GM10248 (cell line): Measurements from ENCODE around the gene GPANK1.

Experiments used
- CTCF ChIA-PET: fragments of 300-600 bp; sonication (Branson Sonifier 250); formaldehyde crosslinking; extraction: SDS; loops from one replicate; lab custom pipeline; 2021; ENCODE audit warnings: antibody characterized with exemption; lab: Yijun Ruan, JAX
- POLR2A ChIA-PET: fragments of 350-650 bp; sonication (Branson Sonifier 250); formaldehyde crosslinking; extraction: SDS; loops from one replicate; lab custom pipeline; 2020; ENCODE audit warnings: antibody characterized with exemption; lab: Yijun Ruan, JAX
- DNase-seq: peaks from one replicate; pipeline ENCODE4 v3.0.0; 2012; ENCODE audit errors: extremely low spot score
- TF ChIP-seq, protein P1 (sequence below): IDR thresholded peaks from 2 replicates; pipeline ENCODE4 v1.5.1; 2012; ENCODE audit warnings: mild to moderate bottlenecking, low read depth; ENCODE audit errors: extremely low read depth, missing control alignments, control extremely low read depth

The GPANK1 gene

DNA sequence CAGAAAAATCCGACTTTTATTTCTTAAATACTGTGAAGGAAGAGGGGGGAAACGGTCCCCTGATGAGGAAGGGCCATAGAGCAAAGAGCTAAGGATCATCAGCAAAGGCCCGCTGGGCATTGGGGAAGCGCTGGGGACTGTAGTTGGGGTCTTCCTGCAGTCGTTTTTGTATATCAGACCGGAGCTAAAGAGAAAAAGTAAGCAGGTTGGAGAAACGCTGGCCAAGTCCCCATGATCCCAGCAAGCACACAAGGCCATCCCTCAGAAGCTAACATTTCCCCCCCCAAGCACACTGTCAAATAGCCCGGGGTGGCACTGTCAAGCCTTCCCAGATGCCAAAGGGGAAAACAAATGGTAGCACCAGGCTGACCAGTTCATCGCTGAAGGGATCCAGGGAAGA is 25.8 kb downstream of the GPANK1 start:
- ChIA-PET CTCF (interaction anchor here (0.7 to 3.7 kb wide), 7 partner anchors 9 to 130 kb away, joined by 3 to 15 read pairs (median 4); partner anchors contain the start of gene BAG6), POLR2A (interaction anchor here (1.0 to 1.8 kb wide), 4 partner anchors 9 to 64 kb away, joined by 4 to 6 read pairs (median 5); partner anchors contain the start of gene TNF)
- TF ChIP-seq, protein P1, sequence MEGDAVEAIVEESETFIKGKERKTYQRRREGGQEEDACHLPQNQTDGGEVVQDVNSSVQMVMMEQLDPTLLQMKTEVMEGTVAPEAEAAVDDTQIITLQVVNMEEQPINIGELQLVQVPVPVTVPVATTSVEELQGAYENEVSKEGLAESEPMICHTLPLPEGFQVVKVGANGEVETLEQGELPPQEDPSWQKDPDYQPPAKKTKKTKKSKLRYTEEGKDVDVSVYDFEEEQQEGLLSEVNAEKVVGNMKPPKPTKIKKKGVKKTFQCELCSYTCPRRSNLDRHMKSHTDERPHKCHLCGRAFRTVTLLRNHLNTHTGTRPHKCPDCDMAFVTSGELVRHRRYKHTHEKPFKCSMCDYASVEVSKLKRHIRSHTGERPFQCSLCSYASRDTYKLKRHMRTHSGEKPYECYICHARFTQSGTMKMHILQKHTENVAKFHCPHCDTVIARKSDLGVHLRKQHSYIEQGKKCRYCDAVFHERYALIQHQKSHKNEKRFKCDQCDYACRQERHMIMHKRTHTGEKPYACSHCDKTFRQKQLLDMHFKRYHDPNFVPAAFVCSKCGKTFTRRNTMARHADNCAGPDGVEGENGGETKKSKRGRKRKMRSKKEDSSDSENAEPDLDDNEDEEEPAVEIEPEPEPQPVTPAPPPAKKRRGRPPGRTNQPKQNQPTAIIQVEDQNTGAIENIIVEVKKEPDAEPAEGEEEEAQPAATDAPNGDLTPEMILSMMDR = no peak
- DNase-seq = no peak

DNA sequence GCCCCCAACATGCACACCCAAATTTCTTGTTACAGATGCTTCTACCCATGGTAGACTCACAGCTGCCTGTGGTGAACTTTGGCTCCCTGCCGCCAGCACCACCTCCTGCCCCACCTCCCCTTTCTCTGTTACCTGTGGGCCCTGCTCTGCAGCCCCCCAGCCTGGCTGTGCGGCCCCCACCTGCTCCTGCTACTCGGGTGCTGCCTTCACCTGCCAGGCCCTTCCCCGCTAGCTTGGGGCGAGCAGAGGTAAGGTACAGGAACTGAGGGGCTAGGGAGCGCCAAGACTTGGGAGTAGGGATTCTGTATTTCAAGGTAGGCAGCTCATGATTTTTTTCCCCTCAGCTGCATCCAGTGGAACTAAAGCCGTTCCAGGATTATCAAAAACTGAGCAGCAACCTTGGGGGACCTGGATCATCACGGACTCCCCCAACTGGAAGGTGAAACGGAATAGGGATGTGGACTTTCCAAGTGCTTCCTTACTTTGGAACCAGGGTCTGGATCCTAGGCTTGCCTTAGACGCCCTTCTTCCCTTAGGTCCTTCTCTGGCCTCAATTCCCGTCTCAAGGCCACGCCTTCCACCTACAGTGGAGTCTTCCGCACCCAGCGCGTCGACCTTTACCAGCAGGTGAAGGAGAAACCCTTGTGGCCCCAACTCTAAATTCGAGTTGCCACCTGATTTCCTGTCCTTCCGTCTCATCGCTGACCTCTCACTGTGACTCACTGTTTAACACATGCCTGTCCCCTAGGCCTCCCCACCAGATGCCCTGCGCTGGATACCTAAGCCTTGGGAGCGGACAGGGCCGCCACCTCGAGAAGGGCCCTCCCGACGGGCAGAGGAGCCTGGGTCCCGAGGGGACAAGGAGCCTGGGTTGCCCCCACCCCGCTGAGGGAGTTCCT is 27.9 kb downstream of the GPANK1 start:
- ChIA-PET POLR2A (interaction anchor here (0.6 kb wide), 1 partner anchor 11 kb away, joined by 4 read pairs; no protein-coding TSS in a partner anchor), CTCF (interaction anchor here (1.1 to 3.3 kb wide), 4 partner anchors 10 to 14 kb away, joined by 3 to 11 read pairs (median 4); partner anchors contain the start of gene BAG6)
- TF ChIP-seq, protein P1 = no peak
- DNase-seq = no peak

DNA sequence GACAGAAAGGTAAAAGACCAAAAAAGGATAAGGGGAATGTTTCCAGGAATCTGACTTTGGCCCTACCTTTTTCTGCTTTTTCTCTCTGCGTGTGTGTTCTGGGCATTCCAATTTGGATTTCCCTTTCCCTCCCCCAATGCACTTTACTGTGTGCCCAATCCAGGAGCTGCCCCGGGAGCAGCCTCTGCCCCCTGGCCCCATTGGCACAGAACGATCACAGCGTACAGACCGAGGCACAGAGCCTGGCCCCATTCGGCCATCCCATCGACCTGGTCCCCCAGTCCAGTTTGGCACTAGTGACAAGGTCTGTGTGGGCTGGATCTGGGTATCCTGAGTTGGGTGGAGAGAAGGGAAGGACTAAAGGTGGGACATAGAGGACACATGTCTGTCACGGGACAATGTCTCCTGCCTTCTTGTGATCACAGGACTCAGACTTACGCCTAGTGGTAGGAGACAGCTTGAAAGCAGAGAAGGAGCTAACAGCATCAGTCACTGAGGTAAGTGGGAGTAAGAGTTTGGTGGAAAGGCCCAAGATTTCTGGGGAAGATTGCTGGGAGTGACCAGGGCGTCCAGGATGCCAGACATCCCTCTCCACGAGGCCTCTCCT is 29.7 kb downstream of the GPANK1 start:
- CTCF ChIA-PET = interaction anchor here (1.0 to 2.4 kb wide), 6 partner anchors 9 to 84 kb away, joined by 3 to 7 read pairs (median 4); no protein-coding TSS in a partner anchor

DNA sequence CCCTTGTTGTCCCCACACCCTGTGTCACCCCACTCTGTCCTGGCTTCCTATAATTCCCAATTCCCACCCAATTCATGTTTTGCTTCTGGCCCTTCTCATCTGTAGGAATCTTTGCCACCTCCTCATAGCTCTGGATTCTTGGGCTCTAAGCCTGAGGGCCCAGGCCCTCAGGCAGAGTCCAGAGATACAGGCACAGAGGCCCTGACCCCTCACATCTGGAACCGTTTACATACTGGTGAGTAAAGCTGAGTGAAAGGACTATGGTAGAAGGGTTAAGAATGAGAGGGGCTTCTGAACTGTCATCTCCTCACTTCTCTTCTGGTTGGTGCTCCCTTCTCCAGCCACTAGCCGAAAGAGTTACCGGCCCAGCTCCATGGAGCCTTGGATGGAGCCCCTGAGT is 30.7 kb downstream of the GPANK1 start:
- CTCF ChIA-PET = interaction anchor here (1.0 to 2.4 kb wide), 5 partner anchors 9 to 83 kb away, joined by 3 to 7 read pairs (median 5); no protein-coding TSS in a partner anchor
- TF ChIP-seq, protein P1 = no peak

More for the DNA sequence above, 29.7 kb downstream of the GPANK1 start:
- POLR2A ChIA-PET = interaction anchor here (0.6 to 1.2 kb wide), 2 partner anchors 9 to 201 kb away, joined by 7 to 8 read pairs; no protein-coding TSS in a partner anchor
- DNase-seq = no peak
- TF ChIP-seq, protein P1 = no peak

DNA sequence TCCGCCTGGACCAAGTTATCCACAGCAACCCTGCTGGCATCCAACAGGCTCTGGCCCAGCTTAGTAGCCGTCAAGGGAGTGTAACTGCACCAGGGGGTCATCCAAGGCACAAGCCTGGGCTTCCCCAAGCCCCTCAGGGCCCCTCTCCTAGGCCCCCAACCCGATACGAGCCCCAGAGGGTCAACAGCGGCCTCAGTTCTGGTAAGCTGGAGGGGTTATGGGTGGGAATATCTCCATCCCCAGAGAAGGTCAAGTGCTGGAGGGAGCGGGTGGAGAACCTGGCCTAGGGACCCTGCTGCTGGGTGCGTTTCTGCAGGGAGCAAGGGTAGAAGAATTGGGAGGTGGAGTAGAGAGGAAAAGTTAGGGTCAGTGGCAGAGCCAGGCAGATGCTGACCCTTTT is 31.4 kb downstream of the GPANK1 start:
- CTCF ChIA-PET = interaction anchor here (1.5 to 2.4 kb wide), 3 partner anchors 10 to 12 kb away, joined by 5 to 7 read pairs (median 6); no protein-coding TSS in a partner anchor
- POLR2A ChIA-PET = interaction anchor here (1.1 to 1.2 kb wide), 2 partner anchors 10 to 13 kb away, joined by 6 to 8 read pairs; partner anchors contain the start of gene PRRC2A

More for the DNA sequence above, 30.7 kb downstream of the GPANK1 start:
- DNase-seq = no peak
- POLR2A ChIA-PET = interaction anchor here (1.1 to 1.2 kb wide), 2 partner anchors 10 to 14 kb away, joined by 6 to 8 read pairs; partner anchors contain the start of gene PRRC2A

More for the DNA sequence above, 31.4 kb downstream of the GPANK1 start:
- TF ChIP-seq, protein P1 = no peak
- DNase-seq = no peak
